ENCODE data around the gene NR2C2AP. TPM values are rescaled to one million over a fixed set of nuclear protein-coding genes. Genes with fewer than 3 reads are reported as not detected.

NR2C2AP gene
- total RNA-seq, 2 experiments from 2014 or later = 37.8 to 40.0 TPM

GRCh38 chr19:19206938-19207337 lies 3.7 kb upstream of the NR2C2AP start:
- no peak overlapping the region for H3K4me3 Mint-ChIP-seq
- intact Hi-C loops (cut with micrococcal nuclease) = no loop called here
- no peaks in the 10 kb centered on the region for H3K9me3 Mint-ChIP-seq
- DNase-seq = no peak
- no peak for ATAC-seq
- no peak for TF ChIP-seq CTCF (IDR thresholded peaks at IDR 0.05)
- ChIA-PET POLR2A (interaction anchor here (1.7 kb wide), 1 partner anchor 15 kb away, joined by 4 read pairs; the partner anchor contains the start of gene BORCS8), CTCF (no interaction called here)
- peaks cover 10% of the 10 kb centered on the region for H3K27me3 Mint-ChIP-seq
- H3K27ac Mint-ChIP-seq = no peak overlapping the region
- H3K36me3 Mint-ChIP-seq (ENCODE audit: low read depth) = peaks cover 13% of the 10 kb centered on the region
- H3K4me1 Mint-ChIP-seq (ENCODE audit: low read depth) = peaks cover 21% of the 10 kb centered on the region

- Mint-ChIP-seq H3K27ac (no peak overlapping the region), H3K4me1 (ENCODE audit: low read depth) (peaks cover 23% of the 10 kb centered on the region), H3K27me3 (peaks cover 3% of the 10 kb centered on the region), H3K4me3 (no peak overlapping the region), H3K9me3 (no peaks in the 10 kb centered on the region), H3K36me3 (ENCODE audit: low read depth) (peaks cover 18% of the 10 kb centered on the region)
- intact Hi-C loops (cut with micrococcal nuclease) = no loop called here
- ChIA-PET CTCF (interaction anchor here (1.4 to 1.6 kb wide), 2 partner anchors 13 to 42 kb away, joined by 3 to 4 read pairs; no protein-coding TSS in a partner anchor), POLR2A (interaction anchor here (1.0 to 1.7 kb wide), 2 partner anchors 14 to 16 kb away, joined by 3 to 4 read pairs; partner anchors contain the start of gene BORCS8)
- no peak for TF ChIP-seq CTCF (IDR thresholded peaks at IDR 0.05)
- no peak for ATAC-seq
- no peak for DNase-seq
These were observed 2.5 kb upstream of the NR2C2AP start for GRCh38 chr19:19205416-19206410.

- Mint-ChIP-seq H3K9me3 (no peaks in the 10 kb centered on the region), H3K4me1 (ENCODE audit: low read depth) (peaks cover 23% of the 10 kb centered on the region), H3K27me3 (no peaks in the 10 kb centered on the region), H3K36me3 (ENCODE audit: low read depth) (peaks cover 24% of the 10 kb centered on the region), H3K27ac (no peak overlapping the region), H3K4me3 (peak overlapping the region; percentile 94)
- intact Hi-C loops (cut with micrococcal nuclease) = no loop called here
- ATAC-seq (no peak), DNase-seq (no peak)
- TF ChIP-seq CTCF (IDR thresholded peaks at IDR 0.05) = no peak
- POLR2A ChIA-PET = interaction anchor here (1.0 kb wide), 1 partner anchor 14 kb away, joined by 3 read pairs; no protein-coding TSS in a partner anchor
- CTCF ChIA-PET = interaction anchor here (0.9 to 1.7 kb wide), 4 partner anchors 10 to 287 kb away, joined by 3 to 8 read pairs (median 4); no protein-coding TSS in a partner anchor
These were observed 967 bp upstream of the NR2C2AP start for GRCh38 chr19:19204181-19204580.

- peak overlapping the region; percentile 94 for H3K4me3 Mint-ChIP-seq
- no peak for TF ChIP-seq CTCF (IDR thresholded peaks at IDR 0.05)
- H3K4me1 Mint-ChIP-seq (ENCODE audit: low read depth) = peaks cover 20% of the 10 kb centered on the region
- intact Hi-C loops (cut with micrococcal nuclease) = no loop called here
- CTCF ChIA-PET = interaction anchor here (1.3 to 2.1 kb wide), 7 partner anchors 10 to 288 kb away, joined by 3 to 8 read pairs (median 6); no protein-coding TSS in a partner anchor
- DNase-seq (peak; percentile 35), ATAC-seq (no peak)
- no peaks in the 10 kb centered on the region for H3K9me3 Mint-ChIP-seq
- peak overlapping the region; percentile 91 for H3K27ac Mint-ChIP-seq
- H3K27me3 Mint-ChIP-seq = no peaks in the 10 kb centered on the region
- POLR2A ChIA-PET = interaction anchor here (1.0 to 3.2 kb wide), 3 partner anchors 10 to 250 kb away, joined by 3 to 40 read pairs (median 3); partner anchors contain the start of genes BORCS8 and RFXANK
- peaks cover 31% of the 10 kb centered on the region for H3K36me3 Mint-ChIP-seq (ENCODE audit: low read depth)
These were observed 555 bp downstream of the NR2C2AP start for GRCh38 chr19:19202707-19203011.
